HG03558 (cell line): ENCODE data around the gene FLRT1.

Experiments
- ATAC-seq: cut with Tn5 transposase; IDR thresholded peaks from one replicate; pipeline ENCODE4 v1.9.1; 2021; ENCODE audit warnings: moderate number of reproducible peaks; ENCODE audit not compliant: unreplicated experiment; ENCODE audit errors: extremely low read depth

Gene FLRT1, protein sequence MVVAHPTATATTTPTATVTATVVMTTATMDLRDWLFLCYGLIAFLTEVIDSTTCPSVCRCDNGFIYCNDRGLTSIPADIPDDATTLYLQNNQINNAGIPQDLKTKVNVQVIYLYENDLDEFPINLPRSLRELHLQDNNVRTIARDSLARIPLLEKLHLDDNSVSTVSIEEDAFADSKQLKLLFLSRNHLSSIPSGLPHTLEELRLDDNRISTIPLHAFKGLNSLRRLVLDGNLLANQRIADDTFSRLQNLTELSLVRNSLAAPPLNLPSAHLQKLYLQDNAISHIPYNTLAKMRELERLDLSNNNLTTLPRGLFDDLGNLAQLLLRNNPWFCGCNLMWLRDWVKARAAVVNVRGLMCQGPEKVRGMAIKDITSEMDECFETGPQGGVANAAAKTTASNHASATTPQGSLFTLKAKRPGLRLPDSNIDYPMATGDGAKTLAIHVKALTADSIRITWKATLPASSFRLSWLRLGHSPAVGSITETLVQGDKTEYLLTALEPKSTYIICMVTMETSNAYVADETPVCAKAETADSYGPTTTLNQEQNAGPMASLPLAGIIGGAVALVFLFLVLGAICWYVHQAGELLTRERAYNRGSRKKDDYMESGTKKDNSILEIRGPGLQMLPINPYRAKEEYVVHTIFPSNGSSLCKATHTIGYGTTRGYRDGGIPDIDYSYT

DNA sequence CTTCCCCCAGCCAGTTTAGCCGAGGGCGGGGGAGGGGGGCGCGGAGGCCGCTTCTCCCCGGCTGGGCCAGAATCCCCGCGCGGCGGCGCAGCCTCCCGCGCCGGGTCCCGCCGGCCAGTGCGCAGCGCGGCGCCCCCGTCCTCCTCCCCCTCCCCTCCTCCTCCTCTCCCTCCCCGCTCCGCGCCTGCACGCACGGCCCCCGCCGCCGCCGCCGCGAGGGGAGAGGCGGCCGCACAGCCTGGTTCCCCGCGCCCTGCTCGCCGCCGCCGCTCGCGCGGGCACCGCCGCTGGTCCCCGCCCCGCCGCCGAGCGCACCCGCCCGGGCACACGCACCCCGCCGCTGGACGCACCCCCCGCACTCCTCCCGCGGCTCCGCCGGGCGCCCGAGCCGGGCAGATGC lies at the start of gene FLRT1:
Gene FLRT1 (plus strand): TSS at position 356 of the 400 bp plus-strand sequence. CDS start 80,337 bp downstream, outside the sequence.
- no peak for ATAC-seq

DNA sequence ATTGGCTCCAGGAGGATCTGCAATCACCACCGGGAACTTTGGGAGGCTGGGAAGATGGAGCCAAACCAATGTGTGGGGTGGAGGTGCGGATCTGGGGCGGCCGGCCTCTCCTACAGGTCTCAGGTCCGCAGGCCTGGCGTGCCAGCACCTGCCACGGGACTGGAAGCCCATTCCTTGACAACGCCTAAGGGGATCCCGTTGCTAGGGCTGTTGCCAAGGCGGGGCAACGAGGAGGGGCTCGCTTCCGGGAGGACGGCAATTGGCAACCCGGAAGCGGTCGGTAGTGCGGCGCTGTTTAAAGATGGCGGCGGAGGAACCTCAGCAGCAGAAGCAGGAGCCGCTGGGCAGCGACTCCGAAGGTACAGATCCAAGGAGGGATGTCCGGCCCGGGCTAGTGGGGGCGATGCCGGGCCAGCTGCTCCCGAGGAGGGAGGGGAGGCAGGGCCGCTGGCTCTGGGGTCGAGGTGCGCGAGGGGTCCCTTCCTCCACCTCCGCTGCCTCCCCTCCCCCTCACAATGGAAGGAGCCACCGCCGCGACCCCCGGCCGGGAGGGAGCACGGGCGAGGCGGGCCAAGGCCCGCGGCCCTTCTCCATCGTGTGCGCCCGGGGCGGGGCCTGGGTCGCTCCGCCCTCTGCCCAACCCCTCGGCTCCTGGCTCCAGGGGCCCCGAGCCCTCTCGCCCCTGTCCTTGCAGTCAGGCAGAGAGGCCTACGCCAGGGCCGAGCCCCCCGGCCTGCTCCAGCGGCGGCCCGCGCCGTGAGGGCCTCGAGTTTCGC lies 49.4 kb upstream of the FLRT1 start, which contains the start of gene OTUB1:
Gene OTUB1 (plus strand): TSS at position 283 of the 776 bp plus-strand sequence. CDS start 19 bp downstream, at position 302.
- ATAC-seq, result no peak

DNA sequence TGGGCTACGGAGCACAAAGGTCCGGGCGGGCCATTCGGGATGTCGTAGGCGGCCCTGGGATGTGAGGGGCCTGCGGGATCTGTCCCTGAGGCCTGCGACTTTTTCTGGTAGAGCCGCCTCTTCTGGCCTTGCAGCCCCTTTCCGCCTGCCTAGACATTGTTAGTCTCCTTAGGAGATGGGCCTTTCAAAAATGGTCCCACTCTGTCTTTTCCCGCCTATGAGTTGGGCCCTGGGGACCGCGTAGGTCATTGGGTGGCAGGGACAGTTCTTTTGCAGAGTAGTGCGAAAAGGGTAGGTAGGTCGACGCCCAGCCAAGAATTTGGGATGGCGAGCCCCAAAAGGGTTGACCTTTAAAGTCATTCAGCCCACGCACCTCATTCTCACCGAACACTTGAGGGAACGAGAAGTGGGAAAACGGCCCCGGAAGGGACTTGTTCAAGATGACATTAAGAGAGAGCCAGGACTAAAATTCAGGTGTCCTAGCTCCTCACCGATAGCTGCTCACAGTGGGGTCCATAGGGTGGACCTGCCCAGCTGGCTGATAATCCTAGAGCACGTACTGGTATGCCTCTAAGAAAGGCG lies 48.7 kb upstream of the FLRT1 start:
- no peak for ATAC-seq

DNA sequence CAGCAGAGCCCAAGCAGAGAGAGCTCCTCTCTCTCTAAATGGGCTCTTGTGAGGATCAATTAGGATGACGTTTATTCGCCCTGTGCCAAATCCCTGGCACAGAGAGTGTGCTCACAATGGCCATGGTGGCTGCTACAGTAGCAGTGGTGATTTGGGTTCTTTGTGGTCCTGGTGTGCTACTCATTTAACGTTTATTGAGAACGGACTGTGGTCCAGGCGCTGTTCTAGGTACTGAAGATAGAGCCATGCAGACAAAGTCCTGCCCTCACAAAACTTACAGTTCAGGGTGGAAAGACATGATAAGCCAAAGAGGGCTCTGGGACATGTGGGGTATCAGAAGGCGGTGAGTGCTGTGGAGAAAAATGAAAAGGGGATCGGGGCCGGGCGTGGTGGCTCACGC lies 44.2 kb upstream of the FLRT1 start:
- ATAC-seq, result no peak

DNA sequence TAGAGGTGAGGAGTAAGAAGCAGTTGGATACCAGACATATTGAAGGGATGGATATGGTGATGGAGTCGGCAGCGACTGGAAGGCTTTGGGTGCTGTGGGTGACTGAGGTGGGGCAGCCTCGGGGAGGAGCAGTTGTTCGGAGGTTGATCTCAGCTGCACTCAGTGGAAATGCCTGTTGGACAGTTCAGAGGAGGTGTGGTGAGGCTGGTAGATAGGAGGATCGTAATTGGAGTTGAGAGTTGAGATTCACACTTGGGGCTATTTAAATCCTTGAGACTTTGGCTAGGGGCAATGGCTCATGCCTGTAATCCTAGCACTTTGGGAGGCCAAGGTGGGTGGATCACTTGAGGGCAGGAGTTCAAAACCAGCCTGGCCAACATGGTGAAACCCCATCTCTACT lies 42.6 kb upstream of the FLRT1 start:
- ATAC-seq, result no peak

DNA sequence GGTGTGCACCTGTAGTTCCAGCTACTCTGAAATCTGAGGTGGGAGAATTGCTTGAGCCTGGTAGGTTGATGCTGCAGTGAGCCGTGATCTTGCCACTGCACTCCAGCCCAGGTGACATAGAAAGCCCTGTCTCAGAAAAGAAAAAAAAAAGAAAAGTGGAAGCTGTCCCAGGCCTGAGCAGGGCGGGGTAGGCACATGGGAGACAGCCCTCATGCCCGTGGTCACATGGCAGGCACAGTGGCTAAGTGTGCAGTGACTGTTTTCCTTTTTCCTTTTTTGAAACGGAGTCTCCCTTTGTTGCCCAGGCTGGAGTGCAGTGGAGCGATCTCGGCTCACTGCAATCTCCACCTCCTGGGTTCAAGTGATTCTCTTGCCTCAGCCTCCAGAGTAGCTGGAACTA lies 41.7 kb upstream of the FLRT1 start:
- no peak for ATAC-seq

DNA sequence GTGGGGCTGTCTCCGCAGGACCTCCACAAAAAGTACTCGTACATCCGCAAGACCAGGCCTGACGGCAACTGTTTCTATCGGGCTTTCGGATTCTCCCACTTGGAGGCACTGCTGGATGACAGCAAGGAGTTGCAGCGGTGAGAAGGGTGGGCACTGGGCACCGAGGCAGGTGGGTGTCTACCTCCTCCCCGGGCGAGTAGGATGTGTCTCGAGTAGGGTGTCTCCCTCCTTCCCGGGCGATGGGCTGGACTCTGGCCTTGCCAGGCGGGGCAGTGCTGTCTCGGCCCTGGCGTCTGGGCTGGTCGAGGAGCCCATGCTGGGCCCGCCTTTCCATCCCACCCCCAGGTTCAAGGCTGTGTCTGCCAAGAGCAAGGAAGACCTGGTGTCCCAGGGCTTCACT lies 39.2 kb upstream of the FLRT1 start:
- ATAC-seq, result no peak

DNA sequence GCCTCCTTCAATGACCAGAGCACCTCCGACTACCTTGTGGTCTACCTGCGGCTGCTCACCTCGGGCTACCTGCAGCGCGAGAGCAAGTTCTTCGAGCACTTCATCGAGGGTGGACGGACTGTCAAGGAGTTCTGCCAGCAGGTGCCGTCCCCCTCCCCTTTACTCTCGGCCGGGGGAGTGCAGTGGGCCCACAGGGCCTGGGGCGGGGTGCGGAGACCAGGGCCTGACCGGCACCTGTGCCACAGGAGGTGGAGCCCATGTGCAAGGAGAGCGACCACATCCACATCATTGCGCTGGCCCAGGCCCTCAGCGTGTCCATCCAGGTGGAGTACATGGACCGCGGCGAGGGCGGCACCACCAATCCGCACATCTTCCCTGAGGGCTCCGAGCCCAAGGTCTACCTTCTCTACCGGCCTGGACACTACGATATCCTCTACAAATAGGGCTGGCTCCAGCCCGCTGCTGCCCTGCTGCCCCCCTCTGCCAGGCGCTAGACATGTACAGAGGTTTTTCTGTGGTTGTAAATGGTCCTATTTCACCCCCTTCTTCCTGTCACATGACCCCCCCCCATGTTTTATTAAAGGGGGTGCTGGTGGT lies 38.5 kb upstream of the FLRT1 start:
- ATAC-seq, result no peak

DNA sequence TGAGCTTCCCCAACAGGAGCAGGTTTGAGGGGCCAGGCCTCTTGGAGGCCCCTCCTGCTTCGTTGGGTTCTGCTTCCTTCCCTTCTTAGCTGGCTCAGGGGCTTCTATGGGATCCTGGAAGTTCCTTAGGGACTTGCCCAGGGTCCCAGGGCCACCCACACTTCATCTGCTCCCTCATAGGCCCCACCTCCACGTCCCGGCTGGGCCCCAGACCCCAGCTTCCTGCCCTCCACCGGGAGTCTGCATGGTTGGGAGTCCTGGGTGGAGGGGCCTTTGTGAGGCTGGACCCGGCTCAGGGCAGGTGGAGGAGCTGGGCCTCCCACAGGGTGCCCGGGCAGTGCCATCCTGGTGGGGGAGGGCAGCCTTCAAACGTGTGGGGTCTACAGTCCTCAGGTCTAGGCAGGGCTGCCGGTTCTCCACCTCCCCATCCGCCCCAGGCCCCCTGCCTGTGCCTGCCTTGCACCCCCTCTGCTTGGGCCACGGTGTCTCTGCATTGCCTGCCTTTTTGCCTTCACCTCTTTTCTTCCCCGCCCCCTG lies 37.9 kb upstream of the FLRT1 start:
- no peak for ATAC-seq

DNA sequence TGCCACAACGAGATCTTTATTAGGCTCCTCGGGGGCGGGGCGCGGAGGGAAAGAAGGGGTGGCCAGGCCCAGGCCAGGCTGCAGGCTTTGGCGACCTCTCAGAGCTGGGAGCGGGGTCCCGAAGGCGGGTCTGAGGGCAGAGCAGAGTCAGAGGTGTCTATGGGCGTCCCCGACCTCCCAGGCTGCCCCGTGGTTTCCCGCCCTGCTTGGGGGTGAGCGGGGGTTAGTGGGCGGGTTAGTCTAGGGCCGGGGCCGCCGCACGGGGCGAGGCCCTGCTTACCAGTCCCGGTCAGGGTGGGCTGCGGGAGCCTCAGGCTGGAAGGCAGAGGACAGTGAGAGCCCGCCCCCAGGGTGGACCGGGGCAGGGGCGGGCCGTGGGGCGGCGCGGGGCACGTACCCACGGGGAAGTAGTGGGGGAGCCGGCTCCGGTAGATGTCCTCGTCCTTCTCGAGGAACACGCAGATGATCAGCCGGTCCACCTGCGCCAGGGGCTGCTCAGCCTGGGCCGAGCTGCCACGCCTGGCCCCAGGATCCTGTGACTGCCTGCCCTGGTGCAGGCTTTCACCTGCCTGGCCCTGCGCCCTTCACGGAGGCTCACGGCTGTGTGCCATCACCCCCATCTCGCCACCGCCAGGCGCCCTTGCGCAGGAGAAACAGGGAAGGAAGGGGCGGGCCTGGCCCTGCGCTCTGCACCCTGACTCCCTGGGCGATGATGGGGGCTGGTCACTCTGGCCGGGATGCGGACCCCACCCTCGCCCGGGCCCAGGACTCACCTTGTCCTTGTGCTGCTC lies 37.0 kb upstream of the FLRT1 start:
- ATAC-seq, result no peak

DNA sequence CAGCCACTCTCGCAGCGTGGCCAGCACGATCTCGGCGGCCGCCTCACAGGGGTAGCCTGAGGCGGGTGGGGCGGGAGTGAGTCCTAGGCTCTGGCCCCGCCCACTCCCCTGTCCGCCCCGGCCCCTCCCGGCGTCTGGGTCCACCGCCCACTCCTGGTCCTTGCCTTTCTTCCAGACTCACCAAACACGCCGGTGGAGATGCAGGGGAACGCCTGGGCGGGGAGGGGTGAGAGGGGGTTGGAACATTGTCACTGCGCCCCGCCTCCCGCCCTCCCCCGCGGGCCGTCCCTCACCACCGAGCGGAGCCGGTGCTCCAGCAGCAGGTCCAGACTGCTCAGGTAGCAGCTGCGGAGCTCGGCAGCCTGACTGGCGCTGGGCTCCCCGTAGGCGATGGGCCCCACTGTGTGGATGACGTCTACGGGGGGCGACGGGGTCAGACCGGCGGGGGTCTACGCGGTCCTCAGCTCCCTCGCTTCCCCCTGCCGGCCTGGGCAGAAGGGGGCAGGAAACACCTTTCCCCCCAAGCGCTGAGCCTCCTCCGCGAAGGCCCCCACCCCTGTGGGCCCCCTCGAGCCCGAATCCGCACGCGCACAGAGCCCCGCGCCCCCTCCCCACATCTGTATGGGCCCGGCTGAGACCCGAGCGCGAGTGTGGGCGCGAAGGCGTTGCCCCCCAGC lies 36.2 kb upstream of the FLRT1 start:
- ATAC-seq, result no peak

DNA sequence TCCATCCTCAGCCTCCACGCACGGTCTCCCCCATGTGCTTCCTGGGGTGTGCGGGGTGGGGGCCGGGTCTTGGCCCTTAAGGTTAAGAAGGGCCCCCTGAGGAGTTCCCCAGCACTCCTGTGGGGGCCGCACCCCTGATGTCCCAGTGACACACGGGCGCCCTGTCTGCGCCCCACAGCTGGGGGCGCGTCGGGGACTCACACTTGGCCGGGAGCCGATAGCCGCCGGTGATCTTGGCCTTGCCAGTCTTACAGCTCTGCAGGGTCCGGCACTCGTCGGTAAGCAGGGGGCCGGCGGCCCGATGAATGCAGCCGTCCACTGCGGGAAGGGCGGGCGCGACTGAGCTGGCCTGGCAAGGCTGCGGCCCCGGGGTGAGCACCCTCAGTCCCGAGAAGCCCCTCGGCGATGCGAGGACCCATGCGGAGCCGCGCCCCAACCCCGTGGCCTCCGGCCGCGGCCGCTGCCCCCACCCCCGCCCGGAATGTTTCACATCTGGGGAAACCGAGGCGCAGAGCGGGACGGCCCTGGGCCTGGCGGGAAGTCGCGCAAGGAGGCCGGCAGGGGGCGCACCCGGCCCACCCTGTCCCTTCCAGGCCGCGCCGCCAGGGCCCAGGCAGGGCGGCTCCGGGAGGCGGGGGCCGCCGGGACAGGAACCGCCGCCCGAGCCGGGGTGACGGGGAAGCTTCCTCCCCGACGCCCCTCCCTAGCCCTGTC lies 35.5 kb upstream of the FLRT1 start:
- ATAC-seq, result no peak

DNA sequence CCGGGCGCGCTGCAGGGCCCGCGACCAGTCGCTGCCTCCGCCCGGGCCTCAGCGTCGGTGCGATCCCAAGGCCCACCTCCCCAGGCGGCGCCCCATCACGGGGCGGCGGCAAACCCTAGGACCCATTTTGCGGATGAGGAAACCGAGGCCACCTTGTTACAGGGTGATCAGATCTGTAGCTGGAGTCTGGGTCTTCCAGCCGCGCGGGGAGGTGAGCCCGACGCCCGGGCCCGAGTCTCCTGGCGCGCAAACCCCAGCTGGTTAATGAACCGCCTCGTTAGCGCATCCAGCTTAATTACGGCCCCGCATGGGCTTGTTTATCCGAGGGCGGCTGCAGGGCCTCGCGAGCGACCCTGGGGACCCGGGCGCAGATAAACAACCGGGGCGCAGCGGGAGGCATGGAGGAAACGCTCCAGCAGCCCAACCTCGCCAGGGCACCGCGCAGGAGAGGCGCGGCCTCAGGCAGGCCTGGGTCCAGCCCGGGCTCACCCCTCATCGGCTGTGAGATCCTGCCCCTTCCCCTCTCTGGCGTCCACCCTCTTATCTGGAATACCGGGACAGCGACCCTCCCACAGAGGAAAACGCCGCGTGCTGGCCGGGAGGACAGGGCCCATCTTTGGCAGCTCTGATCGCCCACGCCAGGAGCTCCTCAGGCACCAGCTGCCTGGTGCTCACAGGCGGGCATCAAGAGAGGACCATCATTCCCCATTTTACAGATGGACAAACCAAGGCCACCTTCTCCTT lies 34.8 kb upstream of the FLRT1 start:
- ATAC-seq, result no peak

DNA sequence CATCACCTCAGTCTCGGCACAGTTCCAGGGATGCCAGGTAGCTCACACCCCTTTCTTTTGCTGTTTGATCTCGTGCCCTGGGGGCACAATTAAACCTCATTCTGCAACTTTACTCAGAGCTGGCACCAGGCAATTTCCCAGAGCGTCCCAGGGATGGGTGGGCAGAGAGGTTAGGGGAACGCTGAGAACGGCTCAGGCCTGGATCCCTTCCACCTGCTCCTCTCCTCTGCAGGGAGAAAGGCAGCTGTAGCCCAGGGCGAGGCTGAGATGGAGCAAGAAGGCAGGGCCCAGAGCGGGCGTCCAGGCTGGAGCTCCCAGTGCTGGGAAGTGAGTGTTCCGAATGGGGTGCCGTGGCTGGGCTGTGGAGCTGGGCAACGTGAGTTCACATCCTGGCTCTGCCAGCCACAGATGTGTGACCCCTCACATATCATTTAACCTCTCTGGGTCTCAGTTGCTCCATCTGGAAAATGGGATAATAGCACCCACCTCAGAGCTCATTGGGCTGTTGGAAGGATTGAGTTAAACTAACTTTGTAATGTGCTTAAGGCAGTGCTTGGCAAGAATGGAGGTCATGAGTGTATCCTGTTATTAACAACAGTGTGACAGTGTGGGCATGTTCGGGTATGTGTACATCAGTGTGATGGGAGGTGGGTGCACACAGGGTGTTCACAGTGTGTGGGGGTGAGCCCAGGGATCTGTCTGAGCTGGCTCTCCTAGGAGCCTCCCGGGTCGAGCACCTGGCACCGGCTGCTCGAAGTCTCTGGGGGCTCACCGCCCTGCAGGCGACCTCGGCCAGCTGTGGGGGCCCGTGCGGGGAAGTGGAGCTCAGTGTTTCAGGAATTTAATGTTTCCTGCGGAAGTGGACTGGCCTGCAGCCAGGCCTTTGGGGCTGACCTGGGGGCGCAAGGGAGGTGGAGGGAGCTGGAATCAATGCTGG lies 34.0 kb upstream of the FLRT1 start:
- no peak for ATAC-seq

DNA sequence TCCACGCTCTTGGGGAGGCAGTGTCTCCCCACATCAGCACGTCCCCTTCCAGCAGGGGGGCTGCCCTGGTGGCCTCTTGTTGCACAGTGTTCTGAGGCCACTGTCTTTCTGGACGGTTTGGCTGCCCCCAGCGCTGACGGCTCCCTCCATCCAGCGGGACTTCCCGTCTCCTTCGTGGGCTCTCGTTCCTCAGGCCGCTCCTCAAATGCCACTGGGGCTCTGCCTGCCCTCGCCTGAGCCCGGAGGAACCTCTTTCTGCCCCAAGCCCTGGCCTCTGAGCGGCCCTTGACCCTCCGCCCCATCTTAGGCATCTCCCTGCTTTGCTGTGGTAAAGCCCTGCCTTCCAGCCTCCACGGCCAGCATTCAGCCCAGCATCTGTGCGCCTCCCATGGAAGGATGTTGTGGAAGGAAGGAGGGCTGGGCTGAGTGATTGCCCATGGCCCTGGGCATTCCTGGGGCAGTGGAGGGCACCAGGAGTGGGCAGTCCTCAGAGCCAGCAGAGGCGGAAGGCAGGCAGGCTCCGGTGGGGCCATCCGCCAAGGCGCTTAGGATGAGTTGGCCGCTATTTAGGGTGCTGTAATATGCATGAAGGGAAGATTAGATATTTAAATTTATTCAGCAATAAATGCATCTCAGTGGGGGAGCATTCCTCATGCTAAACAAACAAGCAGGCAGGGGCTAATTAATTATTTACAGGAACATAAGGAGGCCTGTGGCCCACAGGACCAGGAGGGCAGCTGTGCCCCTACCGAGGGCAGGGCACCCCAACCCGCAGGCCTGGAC lies 31.7 kb upstream of the FLRT1 start:
- no peak for ATAC-seq

DNA sequence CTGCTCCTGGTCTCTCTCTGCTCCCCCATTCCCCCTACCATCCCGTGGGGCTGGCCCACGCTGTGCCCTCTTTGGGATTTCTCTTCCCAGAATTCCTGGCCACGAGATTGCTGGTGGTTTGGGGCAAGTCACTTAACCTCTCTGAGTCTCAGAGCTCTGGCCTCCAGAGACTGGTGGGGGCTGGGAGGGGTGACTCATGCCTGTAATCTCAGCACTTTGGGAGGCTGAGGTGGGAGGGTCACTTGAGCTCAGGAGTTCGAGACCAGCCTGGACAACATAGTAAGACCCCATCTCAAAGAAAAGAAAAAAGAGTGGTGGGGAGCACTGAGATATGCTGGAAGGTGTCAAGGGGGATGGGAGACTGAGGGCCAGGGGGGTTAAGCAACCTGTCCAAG lies 31.1 kb upstream of the FLRT1 start:
- no peak for ATAC-seq
